ENCODE results near the gene FAM131A.
A peak's percentile ranks its signal among the peaks of the same experiment; 100 is the strongest.

The FAM131A gene

DNA sequence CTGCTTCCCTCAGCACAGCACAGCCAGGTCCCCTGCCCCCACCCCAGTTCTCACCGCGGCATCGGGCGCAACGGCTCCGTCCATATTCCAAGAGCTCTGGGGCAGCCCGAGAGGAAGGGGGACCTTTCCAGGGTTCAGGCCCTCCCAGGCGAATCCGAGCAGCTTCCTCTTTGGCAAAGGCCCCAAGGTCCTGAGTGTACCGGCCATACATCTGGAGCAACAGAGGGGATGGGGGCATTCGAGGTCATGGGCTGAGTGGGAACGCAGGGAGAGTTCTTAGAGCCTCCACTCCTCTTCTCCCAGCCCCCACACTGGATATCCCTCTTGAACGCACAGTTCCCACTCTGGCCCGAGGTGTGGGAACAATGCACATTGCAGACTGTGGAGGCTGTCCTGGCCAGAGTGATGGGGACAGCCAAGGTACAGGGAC lies 21.5 kb downstream of the FAM131A start:
- no peak for DNase-seq

DNA sequence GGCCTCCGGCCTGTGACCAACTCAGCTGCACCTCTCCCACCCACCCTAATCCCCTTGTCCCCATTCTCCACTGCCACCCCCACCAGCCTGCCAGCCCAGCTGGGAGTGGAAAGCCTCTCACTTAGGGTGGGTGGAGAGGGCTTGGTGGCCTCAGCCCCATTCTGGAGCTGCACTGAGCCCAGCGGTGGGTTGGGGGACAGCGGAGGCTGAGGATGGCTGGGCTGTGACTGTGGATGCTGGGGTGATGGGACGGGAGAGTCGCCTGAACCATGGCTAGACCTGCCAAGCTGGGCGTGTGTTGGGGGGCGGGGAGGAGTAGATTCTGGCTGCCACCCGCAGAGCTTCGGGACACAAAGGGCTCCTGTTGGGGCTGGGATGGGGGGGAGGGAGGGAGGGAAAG lies 22.2 kb downstream of the FAM131A start:
- DNase-seq, result no peak

DNA sequence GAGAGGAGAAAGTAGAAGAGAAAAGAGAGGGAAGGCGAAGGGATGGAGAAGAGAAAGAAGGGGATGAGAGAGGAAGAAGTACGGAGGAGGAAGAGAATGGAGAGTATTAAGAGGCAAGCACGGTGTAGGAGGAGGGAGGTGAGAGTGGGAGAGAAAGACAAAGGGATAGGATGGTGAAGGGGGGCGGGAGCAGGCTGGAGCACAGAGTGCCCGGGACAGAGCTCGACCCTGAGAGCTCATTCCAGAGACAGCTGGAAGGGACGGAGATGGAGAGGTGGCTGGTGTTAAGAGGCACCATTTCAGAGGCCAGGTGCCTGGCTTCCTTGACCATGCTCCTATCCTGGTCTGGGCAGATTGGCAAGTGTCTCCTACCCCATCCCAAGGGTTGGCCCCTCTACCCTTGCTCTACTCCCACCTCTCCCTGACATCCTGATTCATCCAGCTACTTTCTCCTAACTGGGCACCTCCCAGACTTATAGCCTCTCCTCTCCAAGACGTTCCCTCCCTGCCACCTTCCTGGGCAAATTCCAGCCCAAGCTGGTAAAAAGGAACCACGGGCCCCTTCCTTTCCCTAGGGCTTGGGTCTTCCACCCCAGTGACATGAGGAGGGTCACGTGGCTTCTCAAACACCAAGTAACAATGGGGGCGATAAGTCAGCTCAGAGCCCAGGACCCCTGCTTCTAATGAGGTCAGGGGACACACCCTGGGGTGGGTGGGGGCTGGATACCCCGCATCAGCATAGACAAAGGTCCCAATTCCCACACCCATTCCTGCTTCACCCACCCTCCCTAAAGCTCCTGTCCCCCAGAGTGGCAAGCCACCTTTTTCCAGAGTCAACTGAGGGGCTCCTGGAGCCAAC lies 22.9 kb downstream of the FAM131A start:
- DNase-seq, result no peak

DNA sequence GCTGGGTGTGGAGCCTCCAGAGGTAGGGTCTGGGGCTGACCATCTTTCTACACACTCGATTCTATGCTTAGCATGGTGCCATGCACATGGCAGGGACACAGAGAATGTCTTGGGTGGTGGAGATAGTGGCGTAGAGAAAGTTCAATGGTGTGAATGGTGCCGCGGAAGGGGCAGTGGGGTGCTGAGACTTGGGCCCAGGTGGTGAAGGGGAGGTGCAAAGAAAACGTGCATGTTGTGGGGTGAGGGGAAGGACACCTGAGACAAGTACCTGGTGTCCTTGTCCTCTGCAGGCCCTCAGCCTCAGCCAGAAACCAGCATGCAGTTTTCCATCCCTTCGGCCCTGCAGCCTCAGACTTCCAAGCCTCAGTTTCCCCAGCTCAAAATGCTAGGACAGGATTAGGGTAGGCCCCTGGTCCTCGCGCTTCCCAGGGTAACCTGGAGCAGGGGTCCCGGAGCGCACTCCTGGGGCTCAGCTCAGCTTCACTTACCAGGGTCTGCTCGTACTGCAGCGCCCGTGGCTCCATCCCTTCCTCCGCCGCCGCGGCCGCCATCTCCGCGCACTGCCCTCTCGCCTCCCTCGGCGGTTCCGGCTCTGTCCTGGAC lies 23.6 kb downstream of the FAM131A start:
- DNase-seq, result no peak

DNA sequence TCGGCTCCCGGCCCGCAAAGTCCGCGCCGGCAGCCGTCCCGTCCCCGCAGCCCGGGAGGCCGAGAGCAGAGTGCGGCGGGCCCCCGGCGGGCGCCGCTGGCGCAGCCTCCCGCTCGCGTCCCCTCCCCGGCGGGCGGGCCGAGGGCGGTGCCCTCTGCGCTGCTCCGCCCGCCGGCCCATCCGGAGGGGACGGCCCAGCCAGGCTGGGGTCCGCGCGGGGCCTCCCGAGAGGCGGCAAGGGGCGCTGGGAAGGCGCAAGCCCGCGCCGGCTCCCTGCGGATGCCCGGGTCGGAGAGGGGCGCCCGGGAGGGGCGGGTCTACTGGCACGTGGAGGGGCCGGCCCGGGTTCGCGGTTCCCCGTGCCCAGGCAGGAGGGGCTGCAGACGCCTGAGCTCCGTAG lies 24.1 kb downstream of the FAM131A start, which contains the start of the genes CLCN2 and POLR2H:
TSS of gene CLCN2 (minus strand) at position 74 of the 400 bp plus-strand sequence. CDS start 126 bp downstream, outside the sequence.
TSS of gene POLR2H (plus strand) at position 179 of the 400 bp plus-strand sequence. CDS start 1,783 bp downstream, outside the sequence.
- DNase-seq, result peak in 1 of 2 experiments; percentile 17

DNA sequence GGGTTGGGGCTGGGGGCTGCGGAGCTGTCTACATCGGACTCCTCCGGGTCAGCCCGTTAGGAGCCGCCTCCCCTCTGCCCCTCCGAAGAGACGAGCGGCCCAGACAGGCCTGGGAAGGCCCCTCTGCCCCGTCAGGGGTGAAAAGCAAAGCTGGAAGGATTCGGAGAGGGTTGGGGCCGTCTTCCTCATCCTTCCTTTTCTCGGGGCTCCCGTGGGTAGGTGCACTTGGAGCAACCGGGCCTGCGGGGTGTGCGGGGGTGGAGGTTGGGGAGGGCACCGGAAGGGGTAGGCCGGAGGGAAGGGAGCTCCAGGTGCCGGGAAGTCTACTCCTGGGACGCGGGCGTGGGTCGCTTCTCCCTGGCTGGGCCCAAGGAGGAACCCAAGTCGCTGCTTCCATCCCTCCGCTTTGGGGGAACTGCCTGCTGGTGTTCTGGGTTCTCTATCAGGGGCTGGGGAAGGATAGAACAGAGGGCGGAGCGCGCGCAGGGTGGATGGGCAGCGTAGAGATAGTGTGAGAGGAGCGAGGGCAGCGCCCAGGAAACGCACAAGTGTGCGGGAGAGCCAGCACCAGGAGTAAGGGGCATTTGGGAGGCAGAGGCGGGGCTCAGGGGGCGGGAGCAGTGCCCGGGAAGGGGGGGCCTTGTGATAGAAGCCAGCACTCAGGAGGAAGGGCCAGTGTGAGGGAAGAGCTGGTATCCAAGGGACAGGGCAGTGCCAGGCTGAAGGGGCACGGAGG lies 24.7 kb downstream of the FAM131A start:
- no peak for DNase-seq

DNA sequence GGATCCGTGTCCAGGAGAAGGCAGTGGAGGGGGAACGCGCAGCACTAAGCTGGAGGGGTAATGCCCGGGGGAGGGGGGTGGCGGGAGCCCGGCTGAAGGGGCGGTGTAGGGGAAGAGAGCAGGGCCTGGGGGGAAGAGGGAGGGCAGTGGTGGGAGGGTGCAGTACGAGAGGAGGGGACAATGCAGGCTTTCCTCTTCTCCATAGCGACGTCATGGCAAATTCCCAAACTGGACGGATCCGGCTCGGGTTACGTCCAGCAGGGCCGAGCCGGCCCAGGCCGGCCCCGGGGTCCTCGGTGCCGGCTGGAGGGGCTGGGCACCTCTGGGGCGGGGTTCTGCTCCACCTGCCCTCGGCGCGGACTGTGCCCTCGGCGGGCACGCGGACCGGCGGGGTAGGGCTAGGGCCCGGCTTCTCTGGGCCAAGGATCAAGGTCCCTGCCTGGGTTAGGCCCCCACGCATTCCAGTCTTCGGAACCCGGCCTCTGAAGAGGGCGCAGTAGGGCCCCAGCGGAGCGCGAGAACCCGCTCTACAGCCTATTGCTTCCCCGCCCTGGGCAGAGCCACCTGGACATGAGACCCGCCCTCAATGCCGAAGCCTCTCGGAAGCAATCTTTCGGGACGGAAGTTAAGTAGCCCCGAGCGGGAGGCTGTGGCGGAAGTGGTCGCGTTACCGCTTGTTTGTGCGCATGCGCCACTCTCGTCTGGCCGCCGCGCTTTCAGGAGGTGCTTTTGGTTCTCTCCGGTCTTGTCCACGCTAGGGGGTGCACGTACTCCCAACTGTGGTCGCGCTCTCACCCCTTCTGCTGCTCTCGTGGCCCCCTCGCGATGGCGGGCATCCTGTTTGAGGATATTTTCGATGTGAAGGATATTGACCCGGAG lies 25.5 kb downstream of the FAM131A start:
- DNase-seq, result peak; percentile 80 to 96

DNA sequence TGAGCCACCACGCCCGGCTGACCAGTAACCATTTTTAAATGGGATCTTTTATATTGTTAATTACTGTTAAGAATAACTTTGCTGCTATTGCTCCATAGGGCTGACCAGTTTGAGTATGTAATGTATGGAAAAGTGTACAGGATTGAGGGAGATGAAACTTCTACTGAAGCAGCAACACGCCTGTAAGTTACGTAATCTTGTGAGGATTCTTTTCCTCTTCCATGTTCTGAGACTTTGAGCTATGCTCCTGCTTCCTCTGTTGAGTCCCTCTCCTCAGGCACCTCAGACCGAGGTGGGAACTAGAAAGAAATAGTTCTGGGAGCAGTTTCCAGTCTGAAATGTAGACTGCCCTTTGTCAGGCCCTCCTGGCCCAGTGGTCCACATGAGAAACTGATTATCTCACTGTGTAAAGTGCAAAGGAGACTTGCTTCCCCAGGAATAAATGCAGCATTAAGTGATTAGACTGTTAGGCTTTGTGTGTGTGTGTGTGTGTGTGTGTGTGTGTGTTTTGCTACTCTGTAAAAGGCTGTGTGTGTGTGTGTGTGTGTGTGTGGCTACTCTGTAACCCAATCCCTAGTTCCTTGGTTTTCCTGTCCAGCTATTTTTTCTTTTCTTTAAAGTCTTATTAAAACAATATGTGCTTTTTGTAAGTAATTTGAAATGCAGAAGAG lies 29.4 kb downstream of the FAM131A start:
- DNase-seq, result no peak

DNA sequence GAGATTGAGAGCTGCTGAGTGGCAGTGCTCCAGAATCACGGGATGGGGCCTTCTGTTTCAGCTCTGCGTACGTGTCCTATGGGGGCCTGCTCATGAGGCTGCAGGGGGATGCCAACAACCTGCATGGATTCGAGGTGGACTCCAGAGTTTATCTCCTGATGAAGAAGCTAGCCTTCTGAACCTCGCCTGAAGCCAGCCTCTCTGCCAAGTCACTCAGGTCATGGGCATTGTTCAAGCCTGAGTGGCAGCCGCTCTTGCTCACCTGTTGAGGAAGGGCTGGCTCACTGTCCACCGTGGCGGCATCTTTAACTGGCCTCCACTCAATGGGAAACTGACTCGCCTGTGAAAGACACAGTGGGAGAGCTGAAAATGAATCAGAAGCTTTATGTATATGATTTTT lies 30.7 kb downstream of the FAM131A start:
- DNase-seq, result no peak

DNA sequence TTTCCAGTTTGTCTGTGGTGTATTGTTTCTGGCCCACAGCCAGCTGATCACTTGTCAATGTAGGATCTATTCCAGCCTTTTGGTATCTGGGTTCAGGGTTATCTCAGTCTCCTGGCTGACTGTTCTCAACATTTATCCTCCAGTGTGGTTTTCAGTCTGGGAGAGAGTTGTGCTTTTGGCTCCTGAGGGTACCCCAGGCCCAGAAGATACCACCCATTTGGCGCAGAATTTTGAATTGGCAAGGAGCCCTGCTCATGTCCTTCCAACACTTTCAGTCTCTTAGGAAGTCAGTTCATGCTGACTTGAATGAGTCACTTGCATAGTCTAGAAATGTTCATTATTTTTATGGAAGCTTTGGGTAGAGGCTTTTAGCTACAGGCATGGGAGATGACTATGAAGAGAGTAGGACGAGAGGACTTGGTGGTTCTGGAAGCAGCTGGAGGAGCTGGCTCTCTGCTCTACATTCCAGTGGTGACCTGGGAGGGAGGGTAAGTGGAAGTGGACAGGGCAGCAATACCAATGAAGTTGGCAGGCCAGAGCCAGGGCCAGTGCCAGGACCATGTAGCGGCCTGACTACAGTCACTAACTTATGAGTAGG lies 31.3 kb downstream of the FAM131A start:
- no peak for DNase-seq

DNA sequence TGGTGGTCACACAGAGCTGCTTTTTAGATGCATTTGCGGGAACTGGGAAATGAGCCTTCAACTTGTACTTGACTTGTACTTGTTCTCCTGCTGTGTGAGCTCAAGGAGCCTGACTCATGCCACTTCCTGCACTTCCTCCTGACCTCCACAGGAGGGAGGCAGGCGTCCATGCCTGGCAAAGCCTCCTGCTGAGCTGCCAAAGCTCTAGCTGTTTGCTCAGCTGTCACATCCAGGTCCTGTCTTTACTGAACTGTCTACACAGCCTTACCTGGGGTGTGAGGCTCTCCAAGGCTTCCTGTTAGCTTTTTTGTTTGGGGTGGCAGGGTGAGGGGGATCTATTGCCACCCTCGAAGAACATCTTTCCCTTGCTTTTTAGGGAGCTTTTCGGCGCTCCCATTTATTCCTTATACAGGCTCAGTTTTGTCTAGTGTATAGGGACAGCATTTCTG lies 34.2 kb downstream of the FAM131A start:
- DNase-seq, result peak; percentile 28 to 61

DNA sequence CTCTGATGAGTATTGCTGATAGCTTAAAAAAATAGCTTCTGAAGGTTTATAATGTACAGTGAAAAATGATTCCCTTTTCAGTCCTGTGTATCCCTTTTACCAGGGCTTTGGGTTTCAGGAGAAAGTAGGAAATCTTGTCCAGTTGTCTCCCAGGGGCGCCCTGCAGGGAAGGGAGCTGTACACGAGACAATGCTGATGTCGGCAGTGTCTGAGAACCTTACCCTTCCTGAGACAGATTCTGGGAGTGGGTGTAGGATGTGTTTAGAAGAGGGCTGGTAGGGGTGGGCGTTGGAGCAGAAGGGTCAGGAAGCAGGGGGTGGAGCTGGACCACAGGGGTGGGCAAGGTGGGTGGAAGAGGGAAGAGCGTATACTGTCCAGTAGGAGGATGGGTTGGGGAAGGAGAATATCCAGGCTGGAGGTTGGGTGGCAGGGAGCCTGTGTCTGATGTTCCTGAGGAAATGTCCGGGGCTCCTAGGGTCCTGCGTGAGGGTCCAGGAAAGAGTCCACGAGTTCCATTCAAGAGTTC lies 35.0 kb downstream of the FAM131A start:
- DNase-seq, result no peak

DNA sequence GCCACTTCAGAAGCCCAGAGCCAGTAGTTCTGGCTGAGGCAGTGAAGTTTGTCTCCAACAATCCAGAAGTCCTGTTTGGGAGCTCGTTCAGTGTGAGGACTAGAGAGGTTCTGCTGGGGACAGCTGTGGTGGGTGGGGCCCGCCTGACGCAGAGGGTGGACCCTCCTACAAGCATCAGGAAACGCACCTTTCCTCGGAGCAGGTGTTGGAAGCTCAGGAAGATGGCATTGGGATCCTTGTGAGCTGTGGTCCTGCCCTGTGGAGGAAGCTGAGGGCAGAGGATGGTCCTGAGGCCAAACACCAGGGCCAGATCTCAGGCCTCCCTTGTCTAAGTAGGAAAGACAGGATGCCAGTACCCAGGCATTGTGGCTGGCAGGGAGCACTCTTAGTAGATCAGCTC lies 35.5 kb downstream of the FAM131A start:
- no peak for DNase-seq

DNA sequence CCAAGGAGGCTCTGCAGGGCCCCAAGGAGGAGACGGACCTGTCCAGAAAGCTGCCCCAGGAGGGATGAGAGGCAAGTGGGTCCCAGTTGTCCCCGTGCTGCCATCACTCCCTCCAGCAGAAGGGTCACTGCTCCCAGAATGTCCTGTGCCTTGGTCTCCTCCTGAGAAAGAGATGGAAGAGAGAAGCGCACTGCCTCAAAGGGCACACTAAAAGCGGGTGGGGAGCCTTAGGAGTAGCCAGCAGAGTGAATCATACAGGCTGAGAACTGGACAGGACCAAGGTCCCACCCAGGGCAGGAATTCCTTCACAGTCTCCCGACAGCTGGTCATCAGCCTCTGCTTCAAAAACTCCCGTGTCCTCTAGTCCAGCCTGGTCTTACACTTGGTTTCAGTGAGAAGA lies 36.0 kb downstream of the FAM131A start:
- no peak for DNase-seq

DNA sequence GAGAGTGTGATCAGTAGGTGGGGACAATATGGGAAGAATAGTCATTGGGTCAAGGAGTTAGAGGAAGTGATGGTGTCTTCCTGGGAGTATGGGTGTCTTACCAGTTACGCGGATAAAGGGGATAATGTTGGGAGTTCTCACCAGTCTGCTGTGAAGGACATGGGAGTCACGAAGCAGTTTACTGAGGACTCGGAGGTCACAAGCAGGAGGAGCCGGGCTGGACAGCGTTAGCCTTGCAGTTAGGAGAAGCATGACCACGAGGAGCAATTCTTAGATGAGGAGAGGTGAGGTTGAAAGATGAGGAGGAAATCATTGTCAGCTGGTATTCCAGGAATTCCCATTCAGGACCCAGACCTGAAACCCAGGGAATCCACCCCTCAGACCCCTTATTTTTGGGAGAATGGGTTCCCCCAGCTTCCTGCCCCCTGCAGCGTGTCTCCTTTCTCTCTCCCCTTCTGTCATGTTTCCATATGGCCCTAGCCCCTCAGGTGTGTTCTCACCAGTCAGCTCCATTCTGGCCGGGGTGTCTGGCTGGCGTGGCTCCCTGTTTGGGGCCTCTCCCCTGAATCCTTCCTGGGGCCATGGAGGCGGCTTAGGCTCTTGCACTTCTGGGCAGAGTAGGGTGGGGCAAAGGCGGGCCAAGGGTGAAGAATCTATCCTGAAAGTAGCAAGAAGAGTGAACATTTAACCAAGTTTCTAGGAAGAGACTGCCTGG lies 38.5 kb downstream of the FAM131A start:
- DNase-seq, result no peak

DNA sequence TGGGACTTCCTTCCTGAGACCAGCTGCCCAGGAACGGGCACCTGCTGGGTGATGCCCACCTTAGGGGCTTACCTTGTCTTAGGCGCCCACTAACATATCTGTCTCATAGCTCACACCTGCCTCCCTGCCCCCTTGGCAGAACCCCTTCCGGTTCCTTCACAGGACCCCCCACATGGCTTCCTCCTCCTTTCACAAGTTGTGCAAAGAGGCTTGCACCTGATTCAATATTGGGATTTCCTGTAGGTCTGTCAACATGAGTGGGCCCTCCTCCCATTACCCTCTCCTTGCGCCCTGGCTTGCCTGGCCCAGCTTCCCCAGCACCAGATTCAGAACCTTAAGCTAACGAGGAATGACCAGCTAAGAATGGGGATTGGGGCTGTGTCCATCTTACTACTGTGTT lies 40.0 kb downstream of the FAM131A start:
- DNase-seq, result no peak

DNA sequence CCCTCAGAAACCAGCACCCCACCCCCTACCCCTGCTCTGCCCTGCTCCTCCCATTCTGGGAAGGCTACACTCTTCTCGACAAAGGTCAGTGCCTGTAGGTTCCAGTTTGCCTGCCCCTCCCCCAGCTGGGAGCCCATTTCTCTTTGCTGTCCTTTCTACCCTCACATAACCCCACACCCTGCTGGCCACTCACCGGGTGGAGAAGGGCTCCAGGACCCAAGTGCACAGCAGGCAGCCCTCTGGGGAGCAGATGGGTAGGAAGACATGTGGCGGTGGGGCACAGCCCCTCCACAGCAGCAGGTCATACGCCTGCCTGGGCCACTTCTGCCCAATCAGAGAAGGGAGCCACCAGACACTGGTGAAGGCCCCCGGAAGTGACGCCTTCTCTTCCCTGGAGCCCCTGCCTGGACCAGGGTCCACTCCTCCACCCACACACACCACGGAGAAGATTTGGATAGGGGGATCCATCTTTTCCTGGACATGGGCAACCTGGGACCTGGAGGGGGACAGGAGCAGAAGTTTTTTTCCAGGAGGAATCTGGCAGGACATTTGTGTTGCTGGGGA lies 40.6 kb downstream of the FAM131A start, which contains the start of gene THPO:
TSS of gene THPO (minus strand) at position 326 of the 564 bp plus-strand sequence. CDS start 1,948 bp downstream, outside the sequence.
- DNase-seq, result no peak

DNA sequence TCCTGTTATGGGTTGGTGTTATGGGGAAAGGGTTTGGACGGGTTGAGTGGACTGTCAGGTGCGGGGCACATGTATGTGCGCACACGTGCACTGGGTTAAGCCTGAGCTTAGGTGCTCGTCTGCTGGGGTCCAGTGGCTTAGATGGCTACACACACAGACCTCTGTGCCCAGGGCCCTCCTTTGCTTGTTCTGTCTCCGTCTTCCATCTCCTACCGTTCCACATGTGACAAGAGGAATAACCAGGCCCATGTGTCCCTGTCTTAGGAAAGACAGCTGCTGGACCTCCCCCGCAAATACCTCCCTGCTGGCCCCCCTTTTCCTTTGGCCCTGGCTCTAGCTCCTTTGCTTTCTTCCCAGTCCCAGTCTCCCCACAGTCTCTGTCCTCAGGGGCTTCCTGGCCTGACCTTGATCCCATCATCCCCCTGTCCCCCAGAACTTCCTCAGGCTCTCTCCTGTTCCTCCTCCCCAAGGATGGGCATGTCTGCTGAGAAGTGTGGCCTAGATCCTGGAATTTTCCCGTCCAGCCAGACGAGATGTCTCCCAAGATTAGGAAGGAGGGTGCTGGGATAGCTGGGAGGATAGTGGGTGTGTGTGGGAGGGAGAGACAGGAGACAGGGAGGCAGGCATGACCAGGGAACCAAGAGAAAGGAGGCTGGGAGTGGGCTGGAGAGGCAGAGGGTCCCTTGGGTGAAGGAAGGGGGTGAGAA lies 41.4 kb downstream of the FAM131A start:
- no peak for DNase-seq
